NCI-H345 (cell line): ENCODE measurements around the gene CST7.
"Not testable (repeated sequence)": the region's sequence is repeated elsewhere in the genome, so short reads cannot be mapped to it uniquely, and the experiment has no call there.

Experiments
- DNase-seq: peaks from one replicate; lab custom pipeline; 2025; lab: John Stamatoyannopoulos, UW

The CST7 gene

DNA sequence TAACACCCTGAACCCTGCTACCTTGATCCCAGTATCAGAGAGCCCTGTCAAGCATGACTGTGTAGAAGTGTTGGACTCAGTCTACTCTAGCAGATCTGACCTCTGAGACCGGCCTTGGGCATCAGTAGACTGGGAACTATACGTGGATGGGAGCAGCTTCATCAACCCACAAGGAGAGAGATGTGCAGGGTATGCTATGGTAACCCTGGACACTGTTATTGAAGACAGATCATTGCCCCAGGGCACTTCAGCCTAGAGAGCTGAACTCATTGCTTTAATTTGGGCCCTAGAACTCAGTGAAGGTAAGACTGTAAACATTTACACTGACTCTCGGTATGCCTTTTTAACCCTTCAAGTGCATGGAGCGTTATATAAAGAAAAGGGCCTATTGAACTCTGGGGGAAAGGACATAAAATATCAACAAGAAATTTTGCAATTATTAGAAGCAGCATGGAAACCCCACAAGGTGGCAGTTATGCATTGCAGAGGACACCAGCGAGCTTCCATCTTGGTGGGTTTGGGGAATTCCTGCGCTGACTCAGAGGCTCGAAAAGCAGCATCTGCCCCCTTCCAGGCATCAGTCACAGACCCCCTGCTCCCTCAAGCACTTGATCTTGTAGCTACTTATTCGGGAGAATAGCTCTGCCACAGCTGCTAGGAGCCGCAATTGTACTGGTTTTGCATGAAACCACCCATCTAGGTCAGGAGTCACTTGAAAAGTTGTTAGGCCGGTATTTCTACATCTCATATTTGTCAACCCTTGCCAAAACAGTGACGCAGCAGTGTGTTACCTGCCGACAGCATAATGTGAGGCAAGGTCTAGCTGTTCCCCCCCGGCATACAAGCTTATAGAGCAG, 19.0 kb upstream of the CST7 start:
- DNase-seq: peak; percentile 97

DNA sequence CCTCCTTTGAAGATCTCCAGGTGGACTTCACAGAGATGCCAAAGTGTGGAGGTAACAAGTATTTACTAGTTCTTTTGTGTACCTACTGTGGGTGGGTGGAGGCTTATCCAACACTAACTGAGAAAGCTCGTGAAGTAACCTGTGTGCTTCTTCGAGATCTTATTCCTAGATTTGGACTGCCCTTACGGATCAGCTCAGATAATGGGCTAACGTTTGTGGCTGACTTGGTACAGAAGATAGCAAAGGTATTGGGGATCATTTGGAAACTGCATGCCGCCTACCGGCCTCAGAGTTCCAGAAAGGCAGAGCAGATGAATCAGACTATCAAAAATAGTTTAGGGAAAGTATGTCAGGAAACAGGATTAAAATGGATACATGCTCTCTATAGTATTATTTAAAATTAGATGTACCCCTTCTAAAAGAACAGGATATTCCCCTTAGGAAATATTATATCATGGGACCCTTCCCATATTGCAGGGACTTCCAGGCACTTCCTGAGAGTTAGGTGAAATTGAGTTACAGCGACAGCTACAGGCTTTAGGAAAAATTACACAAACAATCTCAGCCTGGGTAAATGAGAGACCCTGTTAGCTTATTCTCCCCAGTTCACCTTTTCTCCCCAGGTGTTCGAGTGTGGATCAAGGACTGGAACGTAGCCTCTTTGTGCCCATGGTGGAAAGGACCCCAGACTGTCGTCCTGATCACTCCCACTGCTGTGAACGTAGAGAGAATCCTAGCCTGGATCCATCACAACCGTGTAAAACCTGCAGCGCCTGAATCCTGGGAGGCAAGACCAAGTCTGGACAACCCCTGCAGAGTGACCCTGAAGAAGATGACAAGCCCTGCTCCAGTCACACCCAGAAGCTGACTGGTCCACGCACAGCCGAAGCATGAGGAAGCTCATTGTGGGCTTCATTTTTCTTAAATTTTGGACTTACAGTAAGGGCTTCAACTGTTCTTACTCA, 18.1 kb upstream of the CST7 start:
- DNase-seq: peak; percentile 33

DNA sequence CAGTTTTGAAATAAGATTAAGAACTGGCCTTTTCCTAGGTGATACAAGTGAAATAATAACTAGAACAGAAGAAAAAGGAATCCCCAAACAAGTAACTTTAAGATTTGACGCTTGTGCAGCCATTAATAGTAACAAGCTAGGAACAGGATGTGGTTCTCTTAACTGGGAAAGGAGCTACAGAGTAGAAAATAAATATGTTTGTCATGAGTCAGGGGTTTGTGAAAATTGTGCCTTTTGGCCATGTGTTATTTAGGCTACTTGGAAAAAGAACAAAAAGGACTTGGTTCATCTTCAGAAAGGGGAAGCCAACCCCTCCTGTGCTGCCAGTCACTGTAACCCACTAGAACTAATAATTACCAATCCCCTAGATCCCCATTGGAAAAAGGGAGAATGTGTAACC, 17.2 kb upstream of the CST7 start:
- DNase-seq: not testable (repeated sequence)

DNA sequence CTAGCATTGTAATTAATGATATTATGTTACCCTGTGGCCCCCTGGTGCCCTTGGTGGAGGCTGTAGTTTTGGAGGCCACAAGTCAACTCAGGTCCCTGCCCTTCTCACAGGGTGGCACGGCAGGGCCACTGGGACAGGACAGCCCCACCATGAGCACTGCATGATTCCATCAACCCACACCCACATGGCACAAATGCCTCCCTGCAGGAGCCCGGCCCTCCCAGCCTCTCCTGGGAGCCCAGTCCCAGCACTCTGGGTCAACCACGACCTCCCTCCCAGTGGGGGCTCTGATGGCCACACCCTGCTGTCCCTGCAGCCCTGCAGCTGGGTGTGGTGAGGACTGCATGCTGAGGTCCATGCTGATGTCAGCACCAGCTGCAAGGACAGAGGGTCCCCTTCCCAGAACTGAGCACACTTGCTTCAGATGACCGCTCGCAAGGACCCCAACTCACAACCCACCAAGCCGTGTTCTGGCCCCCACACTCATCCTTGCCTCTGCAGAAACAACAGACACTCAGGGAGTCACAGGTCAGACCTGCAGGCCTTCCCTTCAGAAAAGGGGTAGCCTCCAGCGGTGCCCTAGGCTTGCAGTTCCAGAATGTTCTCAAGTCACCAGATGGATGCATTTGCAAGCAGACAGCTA, 15.7 kb upstream of the CST7 start:
- DNase-seq: no peak

DNA sequence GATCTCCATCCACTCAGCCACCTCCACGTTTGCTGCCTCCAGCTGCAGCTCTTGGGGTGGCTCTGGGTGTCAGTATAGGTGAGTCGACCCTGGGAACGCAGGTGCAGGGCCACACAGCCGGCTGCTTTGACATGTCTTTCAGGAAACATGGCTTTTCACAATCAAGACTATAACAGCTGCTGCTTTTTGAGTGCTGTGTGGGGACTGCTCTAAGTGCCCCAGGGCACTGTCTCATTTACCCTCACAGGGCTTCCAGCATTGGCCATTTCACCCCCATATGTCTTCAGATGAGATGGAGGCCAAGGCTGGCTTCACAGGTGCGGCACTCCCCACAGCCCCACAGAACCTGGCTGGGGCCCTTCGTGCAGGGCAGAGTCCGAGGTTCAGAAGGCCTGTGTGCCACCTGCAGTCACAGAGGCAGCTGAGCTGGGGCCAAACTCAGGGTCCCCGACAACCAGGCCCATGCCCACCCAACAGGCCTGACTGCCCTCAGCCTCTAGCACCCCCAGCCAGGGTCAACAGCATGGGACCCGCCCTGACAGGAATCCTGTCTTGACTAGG, 14.9 kb upstream of the CST7 start:
- DNase-seq: no peak

DNA sequence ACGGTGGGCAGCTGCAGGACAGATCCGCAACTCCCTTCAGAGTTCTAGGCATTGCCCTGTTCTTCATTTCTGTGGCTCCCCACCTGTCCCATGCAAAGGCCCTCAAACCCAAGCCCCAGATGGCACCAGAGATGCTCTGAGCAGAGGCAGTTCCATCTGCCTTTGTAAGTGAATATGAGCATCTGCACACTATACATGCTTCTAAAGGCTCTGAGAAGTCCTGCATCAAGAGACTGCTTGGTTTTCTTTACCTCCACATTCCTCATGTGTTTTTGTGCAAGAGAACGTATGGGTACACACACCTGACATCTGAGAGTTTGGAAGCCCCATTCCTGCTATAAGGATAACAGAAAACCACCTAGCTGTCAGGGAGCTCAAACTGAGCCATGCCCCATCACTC, 14.4 kb upstream of the CST7 start:
- no peak for DNase-seq

DNA sequence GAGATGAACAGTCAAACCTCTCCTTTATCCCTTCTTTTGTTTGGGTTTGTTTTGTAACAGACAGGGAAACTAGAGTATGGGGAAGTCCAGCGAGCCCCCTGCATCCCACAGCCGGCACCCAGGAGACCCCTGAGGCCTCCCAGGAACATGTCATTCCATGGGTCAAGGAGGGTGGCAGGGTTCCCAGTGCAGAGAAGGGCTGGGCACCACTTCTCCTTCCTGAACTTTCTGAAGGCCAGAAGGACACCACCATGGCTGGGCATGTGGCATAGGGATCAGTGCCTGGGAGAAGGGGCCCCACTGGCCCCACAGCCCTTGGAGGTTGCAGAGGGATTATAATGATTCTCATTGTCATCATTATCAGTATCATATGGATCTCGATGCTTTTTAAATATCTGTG, 13.9 kb upstream of the CST7 start:
- DNase-seq: no peak

DNA sequence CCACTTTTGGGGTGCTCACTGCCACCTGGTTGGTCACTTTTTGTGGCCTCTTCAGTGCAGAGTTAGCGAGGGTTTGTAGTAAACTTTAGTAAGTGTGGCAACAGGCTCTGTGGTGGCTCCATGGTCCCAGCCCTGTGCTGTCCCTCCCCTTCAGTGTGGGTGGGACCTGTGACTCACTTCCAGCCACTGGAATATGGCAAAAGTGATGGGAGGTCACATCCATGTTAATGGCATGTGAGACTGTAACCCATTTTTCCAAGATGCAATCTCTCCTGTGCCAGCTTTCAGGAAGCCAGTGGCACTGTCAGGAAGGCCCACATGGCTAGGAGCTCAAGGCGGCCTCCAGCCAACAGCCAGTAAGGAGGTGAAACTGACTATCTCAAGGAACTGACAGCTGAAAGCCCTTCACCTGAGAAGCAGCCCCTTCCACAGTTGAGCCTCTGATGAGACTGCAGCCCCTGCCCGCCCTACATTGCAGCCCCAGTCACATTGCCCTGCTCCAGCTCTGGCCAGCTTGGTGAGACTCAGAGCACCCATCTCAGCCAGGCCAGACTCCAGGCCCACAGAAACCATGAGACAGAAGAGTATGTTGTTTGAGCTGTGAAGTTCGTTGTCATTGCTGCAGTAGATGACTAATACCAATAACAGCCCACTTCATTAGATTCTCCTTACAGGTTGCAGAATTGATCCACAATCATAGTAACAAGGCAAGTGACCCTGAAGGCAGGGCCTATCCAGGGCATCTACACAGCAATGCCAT, 13.1 kb upstream of the CST7 start:
- DNase-seq: no peak

DNA sequence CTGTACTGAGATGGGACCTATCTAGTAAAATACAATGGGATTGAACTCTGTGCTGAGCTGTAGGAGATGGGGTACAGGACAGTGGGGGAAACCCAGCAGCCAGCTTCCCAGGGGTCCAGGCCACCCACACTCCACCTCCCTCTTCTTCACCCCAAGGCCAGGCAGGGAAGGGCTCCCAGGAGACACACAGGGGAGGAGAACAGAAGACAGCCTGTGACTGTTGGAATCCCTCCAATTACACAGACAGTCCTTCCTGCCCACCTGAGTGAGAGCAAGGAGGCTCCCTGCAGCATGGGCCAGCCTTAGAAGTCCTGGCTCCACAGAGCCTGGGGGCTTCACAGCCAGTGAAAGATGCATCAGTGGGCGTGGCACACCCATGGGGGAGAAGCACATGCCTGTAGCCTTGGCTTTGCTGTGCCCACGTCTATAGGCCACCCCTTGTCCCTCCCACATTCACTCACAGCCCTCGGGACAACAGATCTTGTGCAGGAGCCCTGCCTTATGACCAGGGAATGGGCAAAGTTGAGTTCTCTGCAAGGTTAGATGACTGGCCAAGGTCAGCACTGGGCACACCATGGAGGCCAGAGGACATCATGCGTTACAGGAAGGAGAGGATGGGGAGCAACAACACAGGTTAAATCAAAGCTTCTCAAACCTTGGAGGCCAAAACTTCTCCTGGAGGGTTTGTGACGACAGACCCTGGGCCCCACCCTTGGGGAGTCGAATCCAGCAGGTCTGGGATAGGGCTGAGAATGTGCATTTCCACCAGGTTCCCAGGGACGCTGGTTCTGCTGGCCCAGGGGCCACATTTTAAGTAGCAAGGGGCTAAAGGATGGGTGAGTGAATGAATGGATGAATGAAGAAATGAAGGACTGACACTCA, 12.3 kb upstream of the CST7 start:
- no peak for DNase-seq

DNA sequence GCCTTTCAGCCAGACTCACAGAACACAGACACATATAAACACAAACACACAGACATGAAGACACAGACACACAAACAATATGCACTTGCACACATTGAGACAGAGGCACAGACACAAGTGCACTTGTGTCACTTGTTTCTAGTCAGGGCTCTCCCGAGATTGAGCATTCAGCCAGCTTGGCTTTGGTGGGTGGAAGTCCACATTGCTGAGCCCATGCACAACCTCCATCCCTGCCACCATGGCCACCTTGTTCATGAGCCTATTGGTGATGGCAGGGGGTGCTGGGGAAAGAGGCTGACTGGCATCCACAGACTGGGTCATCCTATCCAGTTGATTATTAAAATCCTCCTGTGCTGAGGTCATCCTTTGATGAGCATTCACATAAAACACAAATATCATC, 11.5 kb upstream of the CST7 start:
- no peak for DNase-seq

DNA sequence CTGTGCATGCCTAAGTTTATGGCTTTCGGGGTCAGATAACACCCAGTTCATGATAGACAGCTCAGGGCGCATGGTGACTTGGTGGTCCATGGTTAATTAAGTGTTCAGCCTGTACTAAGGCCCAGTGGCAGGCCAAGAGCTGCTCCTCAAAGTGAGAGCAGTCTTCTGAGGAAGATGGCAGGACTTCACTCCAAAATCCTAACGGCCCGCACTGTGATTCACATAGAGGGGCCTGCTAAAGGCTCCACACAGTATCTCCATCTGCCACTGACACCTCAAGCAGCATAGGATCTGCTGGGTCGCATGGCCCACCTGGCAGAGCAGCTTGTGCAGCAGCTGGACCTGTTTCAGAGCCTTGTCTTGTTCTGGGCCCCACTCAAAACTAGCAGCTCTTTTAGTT, 10.6 kb upstream of the CST7 start:
- no peak for DNase-seq

DNA sequence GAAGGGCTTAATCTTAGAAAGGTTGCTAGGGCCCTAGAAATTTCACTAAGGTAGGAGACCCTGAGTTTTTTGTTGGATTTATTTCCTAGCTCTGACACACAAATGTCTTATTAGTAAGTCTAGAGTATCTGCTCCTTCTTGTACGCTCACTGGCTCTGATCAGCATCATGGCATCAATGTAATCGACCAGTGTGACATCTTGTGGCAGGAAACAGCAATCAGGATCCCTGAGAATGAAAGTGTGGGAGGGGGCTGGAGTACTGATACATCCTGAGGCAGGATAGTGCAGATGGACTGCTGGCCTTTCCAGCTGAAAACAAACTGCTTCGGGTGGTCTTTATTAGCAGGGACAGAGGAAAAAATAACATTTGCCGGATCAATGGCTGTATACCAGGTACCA, 10.0 kb upstream of the CST7 start:
- DNase-seq: no peak

DNA sequence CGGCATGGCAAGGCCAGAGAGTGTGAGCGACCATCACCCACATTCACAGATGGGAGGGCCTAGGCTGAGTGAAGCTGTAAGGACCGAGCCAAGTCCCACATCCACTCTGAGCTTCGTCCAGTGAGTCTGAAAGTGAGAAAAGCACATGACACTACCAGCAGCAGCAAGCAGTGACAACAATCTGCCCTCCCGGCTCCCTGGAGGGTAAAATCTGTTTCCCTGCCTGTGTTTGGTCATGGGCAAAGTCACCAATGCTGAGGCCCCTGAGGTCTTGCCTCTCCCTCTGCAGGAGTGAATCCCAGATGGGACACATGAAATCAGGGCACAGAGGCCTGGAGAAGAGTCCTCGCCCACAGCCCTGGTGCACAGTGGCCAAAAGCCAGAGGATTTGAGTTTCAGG, 6.4 kb upstream of the CST7 start:
- no peak for DNase-seq

DNA sequence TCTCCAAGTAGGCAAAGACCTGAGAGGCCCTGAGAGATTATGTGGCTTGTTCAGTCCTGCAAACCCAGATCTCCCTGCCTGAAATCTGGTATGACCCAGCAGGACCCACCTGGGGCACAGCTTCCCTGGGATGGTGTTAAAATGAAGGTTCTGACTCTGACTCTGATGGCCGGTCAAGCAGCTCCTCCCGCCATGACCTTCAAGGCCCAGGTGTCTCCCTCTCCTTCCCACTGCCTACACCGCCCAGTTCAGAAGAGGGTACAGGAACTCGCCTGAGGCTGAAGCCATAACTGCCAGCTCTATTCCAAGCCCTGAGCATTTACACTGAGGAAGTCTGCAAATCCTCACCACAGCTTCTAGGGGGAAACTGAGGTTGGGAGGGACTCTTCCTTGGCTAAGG, 5.9 kb upstream of the CST7 start:
- no peak for DNase-seq

DNA sequence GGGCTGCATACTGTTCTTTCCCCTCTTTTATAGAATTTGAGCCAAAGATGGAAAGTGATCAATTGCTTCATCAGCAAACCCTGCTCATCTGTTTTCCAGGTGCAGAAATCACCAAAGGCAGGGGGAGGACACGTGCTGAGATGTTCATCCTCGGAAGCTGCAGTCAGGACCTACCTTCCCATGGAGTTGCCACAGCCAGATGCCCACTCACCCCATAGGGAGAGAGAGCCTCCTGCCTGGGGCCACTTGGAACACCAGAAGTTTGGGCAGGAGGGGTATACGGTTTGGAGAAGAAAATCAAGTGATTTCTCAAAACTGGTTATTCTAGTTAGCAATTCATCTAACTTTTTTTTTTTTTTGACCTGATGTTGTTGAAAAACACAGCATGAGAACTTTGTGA, 5.3 kb upstream of the CST7 start:
- no peak for DNase-seq

DNA sequence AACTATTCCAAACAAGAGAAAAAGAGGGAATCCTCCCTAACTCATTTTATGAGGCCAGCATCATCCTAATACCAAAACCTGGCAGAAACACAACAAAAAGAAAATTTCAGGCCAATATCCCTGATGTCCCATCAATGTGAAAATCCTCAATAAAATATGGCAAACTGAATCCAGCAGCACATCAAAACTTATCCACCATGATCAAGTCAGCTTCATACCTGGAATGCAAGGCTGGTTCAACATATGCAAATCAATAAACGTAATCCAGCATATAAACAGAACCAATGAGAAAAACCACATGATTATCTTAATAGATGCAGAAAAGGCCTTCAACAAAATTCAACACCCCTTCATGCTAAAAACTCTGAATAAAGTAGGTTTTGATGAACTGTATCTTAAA, 2.7 kb upstream of the CST7 start:
- not testable (repeated sequence) for DNase-seq

DNA sequence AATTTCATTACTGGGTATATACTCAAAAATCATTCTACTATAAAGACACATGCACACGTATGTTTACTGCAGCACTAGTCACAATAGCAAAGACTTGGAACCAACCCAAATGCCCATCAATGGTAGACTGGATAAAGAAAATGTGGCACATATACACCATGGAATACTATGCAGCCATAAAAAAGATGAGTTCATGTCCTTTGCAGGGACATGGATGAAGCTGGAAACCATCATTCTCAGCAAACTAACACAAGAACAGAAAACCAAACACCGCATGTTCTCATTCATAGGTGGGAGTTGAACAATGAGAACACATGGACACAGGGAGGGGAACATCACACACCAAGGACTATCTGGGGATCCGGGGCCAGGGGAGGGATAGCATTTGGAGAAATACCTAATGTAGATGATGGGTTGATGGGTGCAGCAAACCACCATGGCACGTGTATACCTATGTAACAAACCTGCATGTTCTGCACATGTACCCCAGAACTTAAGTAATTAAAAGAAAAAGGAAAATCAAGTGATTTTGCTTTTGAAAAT, 602 bp upstream of the CST7 start:
- not testable (repeated sequence) for DNase-seq

DNA sequence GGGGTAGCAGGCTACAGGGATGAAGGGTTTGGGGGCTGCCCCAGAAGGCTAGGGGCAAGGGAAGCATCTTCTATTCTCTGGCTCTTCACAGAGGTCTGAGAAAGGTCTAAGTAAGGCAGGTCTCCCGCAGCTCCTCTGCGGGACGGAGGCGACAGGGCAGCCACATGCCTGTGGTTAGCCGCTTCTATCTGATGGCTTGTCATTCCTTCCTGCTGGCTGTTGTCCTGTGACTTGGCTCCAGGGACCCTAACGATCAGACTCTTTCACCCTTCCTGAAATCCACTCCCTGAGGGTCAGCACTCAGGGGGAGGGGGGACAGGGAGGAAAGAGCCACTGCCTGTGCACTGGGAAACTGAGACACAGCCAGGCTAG, 673 bp downstream of the CST7 start:
- DNase-seq: no peak

DNA sequence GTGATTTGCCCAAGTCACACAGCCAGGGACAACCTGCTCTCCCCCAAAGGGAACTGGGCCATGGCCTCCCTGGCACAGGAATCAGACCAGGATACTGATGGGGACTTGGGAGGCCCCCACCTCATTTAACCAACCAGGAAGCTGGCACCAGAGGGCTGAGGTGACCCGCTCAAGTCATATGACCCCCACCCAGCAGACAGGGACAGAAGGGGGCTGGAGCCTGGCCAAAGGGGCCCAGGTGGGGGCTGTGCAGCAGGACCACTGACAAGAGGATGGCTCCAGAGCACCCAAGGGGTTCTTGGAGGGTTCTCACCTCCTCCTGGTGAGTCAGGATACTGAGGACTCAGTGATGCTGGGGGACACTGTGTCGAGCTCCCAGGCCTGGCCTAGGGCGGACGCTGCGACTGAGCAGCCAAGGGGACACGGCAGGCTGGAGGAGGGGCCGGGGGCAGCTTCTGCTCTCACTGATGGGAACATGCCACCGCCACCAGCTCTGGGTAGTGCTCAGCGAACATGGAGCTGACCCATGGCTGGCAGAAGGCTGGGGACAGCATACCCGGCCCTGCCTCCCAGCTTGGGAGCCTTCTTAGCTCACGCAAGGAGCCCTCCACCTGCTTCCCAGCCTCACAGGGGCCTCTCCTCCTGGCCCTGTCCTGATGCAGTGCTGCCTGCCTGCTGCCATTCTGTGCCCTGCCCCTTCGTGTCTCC, 1.2 kb downstream of the CST7 start:
- no peak for DNase-seq
